Measurements from ENCODE around the gene KIF5B. TPM values are rescaled to one million over a fixed set of nuclear protein-coding genes. Genes with fewer than 3 reads are reported as not detected.

KIF5B gene
- total and polyA plus RNA-seq, 10 of the 15 experiments (the other 5 are each of a cell fraction or from before 2014, with no cell fraction given) = 14.7 to 47.4 (median 33.1) TPM

DNA sequence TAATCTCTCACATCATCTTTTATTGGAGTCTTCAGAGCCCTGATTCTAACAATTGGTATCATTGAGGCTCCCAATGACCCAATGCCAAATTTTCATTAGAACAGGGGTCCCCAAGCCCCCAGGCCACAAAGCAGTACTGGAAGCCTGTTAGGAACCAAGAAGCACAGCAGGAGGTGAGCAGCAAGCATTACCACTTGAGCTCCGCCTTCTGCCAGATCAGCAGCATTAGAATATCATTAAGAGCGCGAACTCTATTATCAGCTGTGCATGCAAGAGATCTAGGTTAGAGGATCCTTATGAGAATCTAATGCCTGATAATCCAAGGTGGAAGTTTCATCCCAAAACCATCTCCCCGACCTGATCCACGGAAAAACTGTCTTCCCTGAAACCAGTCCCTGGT is 23.1 kb downstream of the KIF5B start (continued):
- no peak for TF ChIP-seq TCF7 (IDR thresholded peaks at IDR 0.05; ENCODE audit: borderline replicate concordance)
- TF ChIP-seq HDGF (IDR thresholded peaks at IDR 0.05) = no peak
- no peak for TF ChIP-seq USF1 (IDR thresholded peaks at IDR 0.05; ENCODE audit: borderline replicate concordance, extremely low read length, insufficient read depth, low read depth, low read length)

GRCh38 chr10:32031920-32032319 is 24.3 kb downstream of the KIF5B start:
- H3K4me3 ChIP-seq = no peak overlapping the region
- BruUV-seq (replicated peaks) = no TSS peak
- CTCF ChIA-PET = no interaction called here

More at GRCh38 chr10:32031920-32032319, 24.3 kb downstream of the KIF5B start:
- ChIA-PET POLR2A (no interaction called here), SMC1A (ENCODE audit: uncharacterized antibody, unreplicated experiment) (no interaction called here), RAD21 (ENCODE audit: unreplicated experiment) (no interaction called here)
- Histone ChIP-seq H2AFZ (ENCODE audit: control insufficient read depth, low read depth, low read length) (no peak overlapping the region), H3K79me2 (ENCODE audit: control insufficient read depth, insufficient read depth, low read length) (no peaks in the 10 kb centered on the region), H3K4me2 (ENCODE audit: control insufficient read depth, insufficient read depth) (no peak overlapping the region), H3K9me3 (replicated peaks; ENCODE audit: control insufficient read depth, insufficient read depth, low read length) (no peaks in the 10 kb centered on the region), H4K20me1 (ENCODE audit: control insufficient read depth, insufficient read depth) (no peaks in the 10 kb centered on the region), H3K4me1 (ENCODE audit: control insufficient read depth, insufficient read depth, low read length) (no peaks in the 10 kb centered on the region), H3K27me3 (replicated peaks in 1 of 2; ENCODE audit: control insufficient read depth in 2 of 2, insufficient read depth in 2 of 2, low read length in 1 of 2) (no peaks in the 10 kb centered on the region), H3K27ac (ENCODE audit: control insufficient read depth, insufficient read depth) (no peak overlapping the region), H3K36me3 (ENCODE audit: control insufficient read depth in 2 of 2, insufficient read depth in 2 of 2, low read length in 1 of 2) (peaks cover 10 to 53% of the 10 kb centered on the region in 2 experiments), H3K9ac (ENCODE audit: control insufficient read depth, insufficient read depth, low read length) (no peak overlapping the region)
- ATAC-seq (no peak), FAIRE-seq (no peak), DNase-seq (ENCODE audit: low read depth, low spot score) (no peak)
- intact Hi-C loops (cut with micrococcal nuclease; ENCODE audit: unreplicated experiment) = no loop called here
- TF ChIP-seq ELK1 (IDR thresholded peaks at IDR 0.05; ENCODE audit: low read depth, low read length) (no peak), EZH2 (IDR thresholded peaks at IDR 0.05; ENCODE audit: borderline replicate concordance, control insufficient read depth, low read depth, low read length) (no peak), RELB (IDR thresholded peaks at IDR 0.05; ENCODE audit: low read depth) (no peak), RAD51 (IDR thresholded peaks at IDR 0.05) (no peak), SUZ12 (IDR thresholded peaks at IDR 0.05; ENCODE audit: unreplicated experiment) (no peak), SRF (IDR thresholded peaks at IDR 0.05; ENCODE audit: low read depth in 2 of 2, low read length in 2 of 2) (no peak), HDAC6 (IDR thresholded peaks at IDR 0.05; ENCODE audit: unreplicated experiment) (no peak), ZBED1 (IDR thresholded peaks at IDR 0.05; ENCODE audit: borderline replicate concordance) (no peak), TBL1XR1 (IDR thresholded peaks at IDR 0.05; ENCODE audit: low read depth, low read length) (no peak), BACH1 (IDR thresholded peaks at IDR 0.05; ENCODE audit: borderline replicate concordance) (no peak), MXI1 (IDR thresholded peaks at IDR 0.05; ENCODE audit: low read depth, low read length) (no peak)
- TF ChIP-seq, protein P1, sequence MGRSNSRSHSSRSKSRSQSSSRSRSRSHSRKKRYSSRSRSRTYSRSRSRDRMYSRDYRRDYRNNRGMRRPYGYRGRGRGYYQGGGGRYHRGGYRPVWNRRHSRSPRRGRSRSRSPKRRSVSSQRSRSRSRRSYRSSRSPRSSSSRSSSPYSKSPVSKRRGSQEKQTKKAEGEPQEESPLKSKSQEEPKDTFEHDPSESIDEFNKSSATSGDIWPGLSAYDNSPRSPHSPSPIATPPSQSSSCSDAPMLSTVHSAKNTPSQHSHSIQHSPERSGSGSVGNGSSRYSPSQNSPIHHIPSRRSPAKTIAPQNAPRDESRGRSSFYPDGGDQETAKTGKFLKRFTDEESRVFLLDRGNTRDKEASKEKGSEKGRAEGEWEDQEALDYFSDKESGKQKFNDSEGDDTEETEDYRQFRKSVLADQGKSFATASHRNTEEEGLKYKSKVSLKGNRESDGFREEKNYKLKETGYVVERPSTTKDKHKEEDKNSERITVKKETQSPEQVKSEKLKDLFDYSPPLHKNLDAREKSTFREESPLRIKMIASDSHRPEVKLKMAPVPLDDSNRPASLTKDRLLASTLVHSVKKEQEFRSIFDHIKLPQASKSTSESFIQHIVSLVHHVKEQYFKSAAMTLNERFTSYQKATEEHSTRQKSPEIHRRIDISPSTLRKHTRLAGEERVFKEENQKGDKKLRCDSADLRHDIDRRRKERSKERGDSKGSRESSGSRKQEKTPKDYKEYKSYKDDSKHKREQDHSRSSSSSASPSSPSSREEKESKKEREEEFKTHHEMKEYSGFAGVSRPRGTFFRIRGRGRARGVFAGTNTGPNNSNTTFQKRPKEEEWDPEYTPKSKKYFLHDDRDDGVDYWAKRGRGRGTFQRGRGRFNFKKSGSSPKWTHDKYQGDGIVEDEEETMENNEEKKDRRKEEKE (IDR thresholded peaks at IDR 0.05) = no peak
- in situ Hi-C loops (cut with MboI) = no loop called here
- WGBS (ENCODE audit: insufficient coverage, insufficient replicate concordance, low lambda C conversion rate, missing lambda C conversion rate) = 100% methylated on average over 4 of the region's 4 CpGs

All from GM12878 (cell line).